ENCODE results near the gene ABCD1.
A peak's percentile ranks its signal among the peaks of the same experiment; 100 is the strongest.
"Not testable (repeated sequence)": the region's sequence is repeated elsewhere in the genome, so short reads cannot be mapped to it uniquely, and the experiment has no call there.

ABCD1 gene

GRCh38 chrX:153694256-153694655 is 30.4 kb upstream of the ABCD1 start:
- not testable (repeated sequence) for DNase-seq (ENCODE audit: low read depth in 2 of 2)

- DNase-seq (ENCODE audit: low read depth in 2 of 2), result no peak
Observed at GRCh38 chrX:153694687-153695270, 29.9 kb upstream of the ABCD1 start.

GRCh38 chrX:153696100-153696499 is 28.6 kb upstream of the ABCD1 start:
- DNase-seq (ENCODE audit: low read depth in 2 of 2), result no peak

- not testable (repeated sequence) for DNase-seq (ENCODE audit: low read depth in 2 of 2)
Observed at GRCh38 chrX:153696538-153696937, 28.1 kb upstream of the ABCD1 start.

DNA sequence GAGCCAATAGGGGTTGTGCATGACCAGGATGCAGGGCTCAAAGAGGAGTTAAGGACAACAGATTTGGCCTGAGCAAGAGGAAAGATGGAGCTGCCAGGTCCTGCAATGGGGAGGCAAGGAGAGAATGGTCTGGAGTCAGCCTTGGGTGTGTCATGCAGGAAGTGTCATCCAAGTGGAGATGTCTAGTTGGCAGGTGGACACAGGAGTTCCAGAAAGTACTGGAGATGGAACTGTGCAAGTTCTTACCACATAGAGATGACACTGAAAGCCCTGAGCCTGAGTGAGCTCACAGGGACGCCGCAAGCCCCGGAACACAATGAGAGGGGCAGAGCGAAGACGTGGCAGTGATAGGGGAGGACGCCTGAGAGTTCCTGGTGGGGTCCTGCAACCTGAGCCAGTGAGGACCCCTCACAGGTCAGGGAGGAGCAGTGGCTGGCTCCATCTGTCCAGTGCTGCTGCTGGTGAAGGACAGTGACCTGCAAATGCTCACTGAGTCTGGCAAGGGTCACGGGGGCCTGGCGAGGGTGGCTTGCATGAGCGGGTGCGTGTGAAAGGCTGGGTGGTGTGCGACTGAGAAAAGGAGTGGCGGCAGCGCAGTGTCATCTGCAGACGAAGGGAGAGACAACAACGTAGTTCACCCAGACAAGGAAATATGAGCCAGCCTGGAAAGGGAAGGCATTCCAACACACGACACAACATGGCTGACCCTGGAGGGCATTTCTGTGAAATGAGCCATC is 27.5 kb upstream of the ABCD1 start:
- DNase-seq (ENCODE audit: low read depth in 2 of 2), result not testable (repeated sequence)

DNA sequence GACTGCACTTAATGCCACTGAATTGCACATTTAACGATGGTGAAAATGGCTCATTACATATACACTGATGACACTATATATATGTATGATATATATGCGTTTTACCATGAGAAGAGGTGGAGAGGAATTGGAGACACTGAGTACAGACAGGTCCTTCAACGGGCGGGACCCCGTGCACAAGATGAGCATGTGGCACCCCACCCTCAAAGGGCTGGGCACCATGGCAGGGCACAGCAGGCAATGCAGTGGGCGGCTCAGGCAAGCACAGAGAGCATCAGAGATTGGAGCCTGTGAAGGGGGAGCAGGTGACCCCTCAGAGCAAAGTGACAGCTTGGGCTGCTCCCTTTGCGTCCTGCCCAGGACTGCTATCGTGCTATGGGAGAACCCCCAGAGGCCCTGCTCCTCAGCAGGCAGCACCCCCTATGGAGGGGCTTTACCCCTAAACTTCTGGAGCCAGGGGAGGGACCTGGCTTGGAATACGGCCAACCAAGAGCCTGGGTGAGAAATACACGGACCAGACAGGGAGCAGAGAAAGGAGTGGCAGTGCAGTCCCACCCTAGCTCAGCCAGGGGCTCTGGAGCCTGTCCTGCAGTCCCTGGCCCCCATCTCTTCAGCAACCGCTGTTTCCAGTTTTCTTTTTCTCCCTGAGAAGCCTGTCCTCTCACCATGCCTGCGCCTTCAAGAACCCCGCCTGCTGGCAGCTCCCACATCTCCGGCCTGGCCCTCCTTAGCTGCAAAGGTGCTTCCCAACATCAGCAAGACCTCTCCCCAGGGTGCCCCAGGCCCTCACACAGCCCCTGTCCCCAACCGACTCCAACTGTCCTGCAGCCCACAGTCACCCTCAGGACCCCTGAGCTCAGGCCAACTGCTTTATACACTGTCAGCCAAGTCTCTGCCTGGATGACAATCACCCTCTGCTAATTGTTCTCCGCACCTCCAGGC is 26.5 kb upstream of the ABCD1 start:
- DNase-seq (ENCODE audit: low read depth in 2 of 2), result no peak

DNA sequence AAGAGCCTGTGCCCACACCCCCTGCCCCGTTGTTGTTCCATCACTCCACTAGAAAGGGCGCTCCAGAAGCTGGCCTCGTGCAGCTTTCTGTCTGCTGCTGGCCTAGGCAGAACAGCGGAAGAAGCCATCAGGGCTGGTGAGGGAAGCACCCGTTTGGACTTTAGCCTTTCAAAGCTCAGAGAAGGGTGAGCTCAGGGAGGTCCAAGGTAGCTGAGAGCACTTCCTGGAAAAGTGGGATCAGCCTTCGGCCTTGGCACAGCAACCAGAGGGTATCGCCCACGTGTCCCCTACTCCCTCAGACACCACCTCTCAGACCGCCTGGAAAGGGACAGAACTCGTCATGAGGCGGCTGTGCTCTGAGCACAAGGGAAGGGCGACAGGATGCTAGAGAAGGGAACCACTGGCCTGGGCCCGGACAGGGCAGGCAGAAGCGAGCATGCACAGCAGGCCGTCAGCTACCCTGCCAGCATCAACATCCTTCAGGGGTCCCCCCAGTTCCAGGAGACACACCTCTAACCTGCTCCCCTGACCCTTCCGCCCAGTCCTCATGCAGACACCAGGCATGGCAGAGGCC is 25.4 kb upstream of the ABCD1 start:
- DNase-seq (ENCODE audit: low read depth in 2 of 2), result not testable (repeated sequence)

DNA sequence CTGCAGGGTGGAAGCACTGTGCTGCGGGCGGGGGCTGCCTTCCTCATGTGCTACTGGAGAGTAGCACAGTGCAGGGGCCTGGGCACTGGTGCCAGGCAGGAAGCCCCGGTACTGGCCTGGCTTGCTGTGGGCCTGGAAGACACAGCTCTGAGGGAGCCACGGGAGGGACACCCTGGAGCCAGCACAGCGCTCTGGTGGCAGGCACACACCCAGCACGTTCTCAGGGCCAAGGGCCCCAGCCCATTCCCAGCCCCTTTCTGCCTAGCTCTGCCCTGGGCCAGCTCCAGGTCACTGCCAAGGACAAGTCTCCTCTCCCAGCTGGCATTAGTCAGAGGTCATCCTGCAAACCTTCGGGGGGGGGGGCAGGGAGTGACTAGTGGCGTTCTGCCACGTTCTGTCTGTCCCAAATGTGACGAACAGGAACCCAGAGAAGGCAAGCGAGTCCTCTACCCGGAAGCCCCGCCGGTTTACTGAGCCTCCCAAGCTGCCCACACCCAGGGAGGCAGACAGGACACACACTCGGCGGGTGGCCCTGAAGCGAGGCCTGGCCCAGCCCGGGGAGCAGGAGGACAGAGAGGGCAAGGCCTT is 24.8 kb upstream of the ABCD1 start:
- DNase-seq (ENCODE audit: low read depth in 2 of 2), result not testable (repeated sequence)

GRCh38 chrX:153700376-153700945 is 24.2 kb upstream of the ABCD1 start:
- no peak for DNase-seq (ENCODE audit: low read depth in 2 of 2)

DNA sequence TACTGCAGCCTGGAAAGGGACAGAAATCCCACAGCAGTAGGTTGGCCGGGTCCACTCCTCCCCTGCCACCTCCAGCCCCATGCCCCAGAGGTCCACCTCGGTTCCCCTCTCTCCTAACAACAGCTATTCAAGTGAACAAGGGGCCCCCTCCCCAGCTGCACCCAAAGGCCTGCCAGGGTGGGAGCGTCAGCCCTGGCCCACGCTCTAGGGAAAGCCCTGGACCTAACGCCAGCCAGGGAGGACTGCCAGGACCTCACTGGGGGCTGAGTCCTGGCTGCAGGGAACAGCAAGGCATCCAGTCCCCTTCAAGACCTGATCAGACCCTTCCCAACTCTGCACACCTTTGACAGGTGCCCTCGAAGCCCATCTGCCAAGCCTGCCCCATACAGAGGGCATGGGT is 23.7 kb upstream of the ABCD1 start:
- DNase-seq (ENCODE audit: low read depth in 2 of 2), result no peak

DNA sequence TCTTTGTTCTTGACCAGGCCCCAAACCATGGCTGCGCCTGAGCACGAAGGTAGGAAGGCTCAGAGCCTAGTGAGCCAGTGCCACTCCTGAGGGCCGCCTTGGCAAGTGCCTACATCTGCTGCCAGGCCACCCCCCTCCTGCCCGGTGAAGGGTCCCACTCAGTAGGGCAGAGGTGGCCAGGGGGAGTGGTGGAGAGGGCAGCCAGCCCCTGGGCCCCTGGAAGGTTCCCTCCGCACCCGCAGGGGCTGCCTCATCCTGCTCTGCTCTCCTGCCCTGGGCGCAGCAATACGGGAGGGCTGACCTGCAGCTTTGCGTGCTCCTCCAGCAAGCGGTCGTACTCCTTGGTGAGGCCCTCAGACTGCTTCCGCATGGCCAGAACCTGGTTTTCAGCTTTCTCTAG is 22.9 kb upstream of the ABCD1 start:
- no peak for DNase-seq (ENCODE audit: low read depth in 2 of 2)

- DNase-seq (ENCODE audit: low read depth in 2 of 2), result no peak
Observed at GRCh38 chrX:153702336-153703035, 22.2 kb upstream of the ABCD1 start.

- DNase-seq (ENCODE audit: low read depth in 2 of 2), result no peak
Observed at GRCh38 chrX:153703036-153703370, 21.7 kb upstream of the ABCD1 start.

GRCh38 chrX:153704021-153704526 is 20.6 kb upstream of the ABCD1 start:
- DNase-seq (ENCODE audit: low read depth in 2 of 2), result no peak

GRCh38 chrX:153704631-153705402 is 19.8 kb upstream of the ABCD1 start:
- not testable (repeated sequence) for DNase-seq (ENCODE audit: low read depth in 2 of 2)

DNA sequence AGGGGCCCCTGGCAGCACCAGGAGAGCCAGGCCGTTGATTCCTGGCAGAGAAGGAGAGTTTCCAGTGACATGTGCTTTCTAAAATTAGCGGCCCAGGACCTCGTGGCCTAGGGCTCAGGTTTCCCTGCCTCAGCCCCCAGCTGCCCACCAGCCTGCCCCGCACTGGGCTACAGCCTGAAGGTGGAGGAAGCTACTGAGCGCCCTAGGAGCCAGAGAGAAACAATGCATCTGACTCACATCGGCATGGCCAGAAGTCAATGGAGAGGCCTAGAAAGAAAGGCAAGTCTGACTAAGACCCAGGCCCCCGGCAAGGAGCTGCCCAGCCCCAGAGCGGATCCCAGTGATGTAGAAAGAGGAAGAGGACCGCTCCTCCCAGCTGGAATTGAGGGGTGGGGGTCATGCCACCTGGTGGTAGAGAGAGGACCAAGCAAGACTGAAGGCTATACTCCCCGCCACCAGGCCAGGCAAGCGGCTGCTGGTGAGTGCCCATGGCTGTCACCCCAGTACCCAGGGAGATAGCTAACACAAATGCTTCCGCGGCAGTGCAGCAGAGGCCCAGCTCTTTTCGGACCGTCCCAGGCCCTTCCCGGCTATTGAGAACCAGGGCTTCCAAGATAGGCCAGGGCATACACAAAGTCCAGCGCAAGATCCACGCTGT is 19.1 kb upstream of the ABCD1 start:
- not testable (repeated sequence) for DNase-seq (ENCODE audit: low read depth in 2 of 2)

DNA sequence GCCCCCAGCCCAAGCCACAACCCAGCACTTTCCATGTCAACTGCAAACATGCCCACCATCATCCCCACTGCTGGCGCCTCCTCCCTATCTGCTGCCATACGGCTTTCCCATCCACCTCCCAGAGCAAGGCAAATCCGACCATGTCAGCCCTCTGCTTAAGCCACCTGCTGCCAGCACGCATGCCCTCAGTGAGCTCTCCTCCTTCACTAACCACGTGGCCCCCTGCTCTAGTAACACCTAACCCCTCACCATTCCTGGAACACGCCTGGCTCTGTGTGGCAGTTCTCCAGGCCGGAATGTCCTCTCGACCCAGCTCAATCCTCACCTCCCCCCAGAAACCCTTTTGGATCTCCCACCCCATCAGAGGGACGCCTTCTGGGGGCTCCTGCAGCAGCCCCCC is 17.9 kb upstream of the ABCD1 start:
- DNase-seq (ENCODE audit: low read depth in 2 of 2), result no peak

DNA sequence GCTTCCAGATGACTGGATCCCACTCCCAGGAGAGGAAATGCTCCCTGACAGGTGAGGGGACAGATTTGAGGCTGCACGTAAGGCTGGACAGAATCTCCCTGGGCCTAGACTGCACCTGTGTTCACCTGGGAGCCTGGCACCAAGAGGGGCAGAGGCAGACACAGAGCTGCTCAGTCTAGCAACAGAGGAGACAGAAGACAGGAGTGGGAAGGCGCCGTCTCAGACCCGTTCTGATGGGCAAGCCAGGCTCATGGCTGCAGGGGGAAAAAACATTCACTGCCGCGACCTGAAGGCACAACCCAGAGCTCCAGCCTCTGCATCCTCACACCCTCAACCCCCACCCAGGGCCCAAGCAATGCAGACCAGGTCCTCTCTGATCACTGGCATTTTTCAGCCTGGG is 17.2 kb upstream of the ABCD1 start:
- DNase-seq (ENCODE audit: low read depth in 2 of 2), result no peak

DNA sequence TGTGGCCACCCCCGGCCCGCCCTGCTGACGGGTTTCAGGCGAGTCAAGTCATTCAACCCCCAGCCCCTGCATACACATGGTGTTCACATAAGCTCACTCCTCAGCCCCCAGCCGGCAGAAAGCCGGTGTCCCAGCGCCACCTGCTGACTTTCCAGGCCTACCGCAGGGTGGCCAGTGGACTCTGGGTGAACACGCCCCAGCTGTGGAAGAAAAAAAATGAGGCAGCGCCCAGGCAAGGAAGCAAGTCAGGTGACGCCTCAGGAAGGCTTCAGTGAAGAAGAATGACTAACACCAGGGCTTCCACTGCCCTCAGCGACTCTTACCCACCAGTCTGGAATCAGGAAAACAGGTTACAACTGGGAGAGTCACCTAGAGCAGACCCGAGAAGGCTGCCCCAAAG is 16.2 kb upstream of the ABCD1 start:
- DNase-seq (ENCODE audit: low read depth in 2 of 2), result peak in 1 of 2 donors; percentile 32

Data from stimulated activated CD8-positive, alpha-beta memory T cell treated with anti-CD3 and anti-CD28 coated beads, Interleukin-15, amount 100 ng/mL, for 48 hours (primary cell).